Psoas muscle (tissue), 8 donors: ENCODE results near the gene CDHR2. TPM values are rescaled to one million over a fixed set of nuclear protein-coding genes. Genes with fewer than 3 reads are reported as not detected.

Experiments
- ATAC-seq, 4 donors: fragments of 200-7000 bp; cut with Tn5 transposase; one replicate each; pipeline ENCODE4 v1.9.1; 2020; ENCODE audit warnings: moderate library complexity in 3 of 4, mild to moderate bottlenecking in 2 of 4
- DNase-seq, 2 donors: peaks; one replicate each; pipeline ENCODE4 v3.0.0-alpha.2; 2020
- H3K27ac ChIP-seq: fragments of 200-600 bp; one replicate; pipeline ENCODE4 v1.8.0; 2022
- H3K27me3 ChIP-seq, 3 donors: fragments of 200-600 bp in 1 of 3; one replicate each; pipeline versions ENCODE4 v1.6.1 to v1.8.0; 2013 to 2022; ENCODE audit warnings: low read length in 2 of 3, mild to moderate bottlenecking in 2 of 3, moderate library complexity in 1 of 3; ENCODE audit not compliant: insufficient read depth in 3 of 3
- H3K36me3 ChIP-seq, 2 donors: fragments of 200-600 bp in 1 of 2; one replicate each; pipeline versions ENCODE4 v1.6.1 to v1.8.0; 2013 to 2022; ENCODE audit warnings: low read depth in 1 of 2, mild to moderate bottlenecking in 1 of 2, moderate library complexity in 1 of 2; ENCODE audit not compliant: insufficient read depth in 1 of 2
- H3K4me1 ChIP-seq: fragments of 200-600 bp; one replicate; pipeline ENCODE4 v1.8.0; 2022
- H3K4me3 ChIP-seq: fragments of 200-600 bp; one replicate; pipeline ENCODE4 v1.8.0; 2022; ENCODE audit warnings: mild to moderate bottlenecking
- H3K9me3 ChIP-seq: fragments of 200-600 bp; one replicate; pipeline ENCODE4 v1.8.0; 2022
- CTCF ChIP-seq: fragments of 200-600 bp; IDR thresholded peaks from one replicate; pipeline ENCODE4 v1.8.0; 2022; ENCODE audit warnings: antibody characterized with exemption
- WGBS, 3 donors: extraction: QIAGEN DNeasy Blood & Tissue Kit; methylation state at CpG; one replicate each; pipeline versions ENCODE4 v1.1.6 to v1.1.7; 2013; 5-methylcytosine and 5-hydroxymethylcytosine counted together
- intact Hi-C, 2 donors: fragments of 100-400 bp; cut with DNase I; formaldehyde crosslinking; loops; one replicate each; pipeline versions ENCODE4 v1.11.0 to v1.14.2; 2022
- polyA plus RNA-seq, 3 donors: library from polyadenylated mRNA; stranded (reverse); fragments of 200-250 nt; gene quantifications; one replicate each; pipeline ENCODE4 v1.2.3, GENCODE V29; 2013
- total RNA-seq, 4 donors: library from RNA; stranded (reverse); fragmentation: NEBNext Ultra II Directional in 2 of 4; extraction: Animal tissue kit (Norgen Biotek cat#: 25700) in 2 of 4; gene quantifications; one replicate each; pipeline versions ENCODE4 v1.2.1 to v1.2.4, GENCODE V29; 2021 to 2023
- donor health status: healthy with polysubstance abuse.
- donor health status: DM: no; HTN: no; CAD: no; lungs with moderate emphysema.
- donor health status: Bipolar disorder and iron deficiency.
- donor health status: healthy.
- donor health status: DM: yes; HTN: yes; CAD: no.
- donor health status: DM: no; HTN: no; CAD: no.
- donor health status: DM: no; HTN: no; CAD: no.
- donor health status: DM: yes; HTN: yes; CAD: no.

Gene CDHR2
- total and polyA plus RNA-seq, 7 donors = 0.03 to 0.30 (median 0.14) TPM; not detected in 3

GRCh38 chr5:176517053-176517661 is 32.0 kb upstream of the CDHR2 start:
- no peak for ATAC-seq
- TF ChIP-seq CTCF = no peak
- no peaks in the 10 kb centered on the region for H3K4me1 ChIP-seq
- no peaks in the 10 kb centered on the region for H3K36me3 ChIP-seq
- H3K27ac ChIP-seq = no peak overlapping the region
- intact Hi-C loops = no loop called here
- 66 to 74% (median 71%) methylated on average over 7 of the region's 7 CpGs for WGBS, 3 donors
- no peaks in the 10 kb centered on the region for H3K9me3 ChIP-seq
- no peak overlapping the region for H3K4me3 ChIP-seq
- no peaks in the 10 kb centered on the region for H3K27me3 ChIP-seq
- DNase-seq = no peak

DNA sequence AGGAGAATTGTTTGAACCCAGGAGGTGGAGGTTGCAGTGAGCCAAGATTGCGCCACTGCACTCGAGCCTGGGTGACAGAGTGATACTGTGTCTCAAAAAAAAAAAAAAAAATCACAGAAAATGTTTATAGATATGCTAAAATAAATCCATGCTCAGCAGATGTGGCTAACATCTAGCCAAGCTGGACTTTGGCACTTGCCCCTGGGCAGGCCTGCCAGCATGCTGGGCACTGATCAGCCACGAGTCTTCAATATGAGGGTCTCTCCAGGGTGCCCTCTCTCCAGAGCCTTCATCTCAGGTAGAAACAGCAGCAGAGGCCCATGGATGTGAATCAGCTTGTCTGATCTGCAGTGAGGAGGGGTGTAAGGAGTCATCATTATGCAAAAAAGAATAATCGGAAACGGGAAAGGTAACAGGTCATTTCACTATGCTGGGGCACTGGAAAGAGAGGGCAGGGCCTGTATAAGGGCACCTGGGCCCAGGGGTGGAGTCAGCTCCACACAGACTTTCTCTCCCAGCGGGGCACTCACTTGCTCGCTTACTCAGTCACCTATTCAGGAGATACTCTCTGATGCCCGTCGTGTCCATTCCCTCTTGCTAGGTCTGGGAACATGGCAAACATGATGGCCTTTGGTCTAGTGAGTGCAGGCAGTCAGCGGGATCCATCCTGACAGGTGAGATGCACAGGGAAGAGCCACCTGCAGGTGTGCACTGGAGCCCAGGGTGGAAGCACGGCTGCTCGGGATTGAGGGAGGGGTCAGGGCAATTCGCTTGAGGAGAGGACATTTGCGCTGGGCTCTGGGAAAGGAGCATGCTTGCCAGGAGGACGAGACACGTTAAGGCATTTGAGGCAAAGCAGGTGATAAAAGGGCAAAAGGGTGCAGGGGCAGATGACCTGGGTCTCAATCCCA is 29.1 kb upstream of the CDHR2 start:
- H3K4me1 ChIP-seq = no peaks in the 10 kb centered on the region
- intact Hi-C loops = no loop called here

DNA sequence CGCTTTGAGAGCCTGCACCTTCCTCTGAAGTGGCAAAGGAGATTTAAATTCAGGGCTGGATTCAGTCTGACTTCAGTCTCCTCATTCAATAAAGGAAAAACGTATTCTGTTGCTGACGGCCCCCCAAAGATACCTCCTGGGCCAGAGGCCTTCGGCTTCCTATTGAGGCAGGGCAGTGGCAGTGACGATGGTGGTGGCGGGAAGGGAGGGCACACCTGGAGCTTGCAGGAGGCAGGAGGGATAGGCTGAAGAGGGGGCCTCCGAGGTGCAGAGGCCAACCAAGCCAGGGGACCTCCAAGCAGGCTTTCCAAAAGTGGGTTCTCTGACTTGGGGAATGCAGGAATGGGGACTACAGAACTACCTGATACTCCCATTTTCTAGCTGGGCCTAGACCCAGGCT is 27.9 kb upstream of the CDHR2 start:
- no peaks in the 10 kb centered on the region for H3K36me3 ChIP-seq
- no peak for DNase-seq
- TF ChIP-seq CTCF = no peak
- no peak for ATAC-seq
- H3K4me1 ChIP-seq = no peaks in the 10 kb centered on the region
- no peak overlapping the region for H3K27ac ChIP-seq
- WGBS, 3 donors = 79 to 86% (median 86%) methylated on average over 7 of the region's 7 CpGs
- H3K4me3 ChIP-seq = no peak overlapping the region
- intact Hi-C loops = no loop called here
- H3K9me3 ChIP-seq = no peaks in the 10 kb centered on the region
- no peaks in the 10 kb centered on the region for H3K27me3 ChIP-seq

More for the DNA sequence above, 29.1 kb upstream of the CDHR2 start:
- 66 to 71% (median 68%) methylated on average over 16 of the region's 16 CpGs for WGBS, 3 donors
- Histone ChIP-seq H3K36me3 (no peaks in the 10 kb centered on the region), H3K27ac (no peak overlapping the region), H3K9me3 (no peaks in the 10 kb centered on the region), H3K27me3 (no peaks in the 10 kb centered on the region), H3K4me3 (no peak overlapping the region)
- ATAC-seq (no peak), DNase-seq (no peak)
- no peak for TF ChIP-seq CTCF

DNA sequence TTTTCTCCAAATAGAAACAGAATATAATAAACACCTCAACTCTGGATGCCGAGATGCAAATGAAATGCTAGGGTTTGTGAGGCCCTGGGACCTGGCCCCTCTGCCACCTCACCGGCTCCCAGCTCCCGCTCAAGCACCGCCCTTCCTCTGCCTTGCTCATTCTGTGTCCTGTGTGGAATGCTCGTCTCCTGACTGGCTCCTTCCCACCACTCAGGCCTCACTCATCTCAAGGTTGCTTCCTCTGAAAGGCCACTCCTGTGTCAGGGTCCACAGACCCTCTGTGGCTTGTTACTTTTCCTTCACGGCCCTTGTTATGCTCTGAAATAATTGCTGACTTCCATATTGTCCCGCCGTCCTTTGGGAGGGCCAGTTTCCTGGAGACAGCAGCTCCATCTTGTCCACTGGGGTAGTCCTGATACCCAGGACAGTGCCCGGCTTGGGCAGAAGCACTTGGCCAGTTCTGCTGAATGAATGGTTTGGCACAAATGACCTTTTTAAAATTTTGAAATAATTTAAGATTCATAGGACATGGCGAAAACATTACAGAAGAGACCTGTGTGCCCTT is 27.4 kb upstream of the CDHR2 start:
- TF ChIP-seq CTCF = no peak
- WGBS, 3 donors = 61 to 76% (median 62%) methylated on average over 10 of the region's 10 CpGs

More for the DNA sequence above, 27.4 kb upstream of the CDHR2 start:
- Histone ChIP-seq H3K27ac (no peak overlapping the region), H3K4me3 (no peak overlapping the region), H3K36me3 (no peaks in the 10 kb centered on the region), H3K27me3 (no peaks in the 10 kb centered on the region), H3K4me1 (no peaks in the 10 kb centered on the region), H3K9me3 (no peaks in the 10 kb centered on the region)
- intact Hi-C loops = no loop called here
- no peak for ATAC-seq
- no peak for DNase-seq
